Astrocyte (in vitro differentiated cells and primary cell): ENCODE data around the gene RND3. TPM values are rescaled to one million over a fixed set of nuclear protein-coding genes. Genes with fewer than 3 reads are reported as not detected.
A peak's percentile ranks its signal among the peaks of the same experiment; 100 is the strongest.

Experiments
- DNase-seq: peaks from one replicate; pipeline ENCODE4 v3.0.0-alpha.2; 2010; ENCODE audit warnings: low read depth
- FAIRE-seq: peaks from 2 replicates; lab custom pipeline; 2011; peaks lifted over from hg19 to GRCh38; lab: Jason Lieb, UNC
- H2AFZ ChIP-seq: 2 replicates; pipeline ENCODE4 v1.6.0; 2012; ENCODE audit warnings: low read depth, low read length, inconsistent platforms
- H3K27ac ChIP-seq: 2 replicates; pipeline ENCODE4 v1.5.1; 2011; ENCODE audit warnings: low read depth, low read length, inconsistent platforms
- H3K27me3 ChIP-seq: 2 replicates; pipeline ENCODE4 v1.6.0; 2011; ENCODE audit warnings: low read length, inconsistent platforms; ENCODE audit not compliant: insufficient read depth
- H3K36me3 ChIP-seq: 2 replicates; pipeline ENCODE4 v1.5.1; 2011; ENCODE audit warnings: low read length, inconsistent platforms; ENCODE audit not compliant: insufficient read depth
- H3K4me1 ChIP-seq: 2 replicates; pipeline ENCODE4 v1.5.1; 2011; ENCODE audit warnings: low read length, inconsistent platforms; ENCODE audit not compliant: insufficient read depth
- H3K4me2 ChIP-seq: 2 replicates; pipeline ENCODE4 v1.6.0; 2012; ENCODE audit warnings: low read length, inconsistent platforms
- H3K4me3 ChIP-seq: 2 replicates; pipeline ENCODE4 v1.5.1; 2011; ENCODE audit warnings: low read depth, mild to moderate bottlenecking, low read length, inconsistent platforms; ENCODE audit not compliant: insufficient read depth
- H3K79me2 ChIP-seq: 2 replicates; pipeline ENCODE4 v1.6.0; 2012; ENCODE audit warnings: mild to moderate bottlenecking, low read length, inconsistent platforms; ENCODE audit not compliant: insufficient read depth
- H3K9ac ChIP-seq: 2 replicates; pipeline ENCODE4 v1.6.0; 2012; ENCODE audit warnings: mild to moderate bottlenecking, low read length, inconsistent platforms
- H3K9me3 ChIP-seq: 2 replicates; pipeline ENCODE4 v1.5.1; 2012; ENCODE audit warnings: low read depth, mild to moderate bottlenecking, low read length, inconsistent platforms; ENCODE audit not compliant: insufficient read depth
- H4K20me1 ChIP-seq: 2 replicates; pipeline ENCODE4 v1.6.0; 2012; ENCODE audit warnings: low read length, inconsistent platforms; ENCODE audit not compliant: insufficient read depth
- H3K27ac Mint-ChIP-seq: one replicate; pipeline ENCODE4 v1.8.0; 2021; ENCODE audit warnings: mild to moderate bottlenecking, mixed read lengths; ENCODE audit not compliant: unreplicated experiment
- H3K27me3 Mint-ChIP-seq: one replicate; pipeline ENCODE4 v1.8.0; 2021; ENCODE audit warnings: low read depth, mixed read lengths; ENCODE audit not compliant: unreplicated experiment
- H3K36me3 Mint-ChIP-seq: one replicate; pipeline ENCODE4 v1.8.0; 2021; ENCODE audit warnings: low read depth, mixed read lengths; ENCODE audit not compliant: unreplicated experiment
- H3K4me1 Mint-ChIP-seq: one replicate; pipeline ENCODE4 v1.8.0; 2021; ENCODE audit warnings: low read depth, mixed read lengths; ENCODE audit not compliant: unreplicated experiment
- H3K4me3 Mint-ChIP-seq: one replicate; pipeline ENCODE4 v1.8.0; 2021; ENCODE audit warnings: mild to moderate bottlenecking, moderate library complexity, mixed read lengths; ENCODE audit not compliant: unreplicated experiment
- H3K9me3 Mint-ChIP-seq: one replicate; pipeline ENCODE4 v1.8.0; 2021; ENCODE audit warnings: mild to moderate bottlenecking, mixed read lengths; ENCODE audit not compliant: unreplicated experiment
- EZH2 ChIP-seq: IDR thresholded peaks from 2 replicates; pipeline ENCODE4 v1.6.1; 2012; ENCODE audit warnings: mild to moderate bottlenecking, low read length, inconsistent platforms; ENCODE audit not compliant: insufficient read depth
- total RNA-seq: library from RNA; stranded (reverse); gene quantifications from 2 replicates; pipeline ENCODE4 v1.2.1, GENCODE V29; 2021
- TF ChIP-seq, protein P1 (sequence below): IDR thresholded peaks from 2 replicates; pipeline ENCODE4 v1.5.1; 2011; ENCODE audit warnings: low read depth, mild to moderate bottlenecking, inconsistent platforms, low read length, moderate library complexity; ENCODE audit not compliant: insufficient read depth

RND3 gene
- total RNA-seq, 1 donor from 2014 or later = 117 TPM

DNA sequence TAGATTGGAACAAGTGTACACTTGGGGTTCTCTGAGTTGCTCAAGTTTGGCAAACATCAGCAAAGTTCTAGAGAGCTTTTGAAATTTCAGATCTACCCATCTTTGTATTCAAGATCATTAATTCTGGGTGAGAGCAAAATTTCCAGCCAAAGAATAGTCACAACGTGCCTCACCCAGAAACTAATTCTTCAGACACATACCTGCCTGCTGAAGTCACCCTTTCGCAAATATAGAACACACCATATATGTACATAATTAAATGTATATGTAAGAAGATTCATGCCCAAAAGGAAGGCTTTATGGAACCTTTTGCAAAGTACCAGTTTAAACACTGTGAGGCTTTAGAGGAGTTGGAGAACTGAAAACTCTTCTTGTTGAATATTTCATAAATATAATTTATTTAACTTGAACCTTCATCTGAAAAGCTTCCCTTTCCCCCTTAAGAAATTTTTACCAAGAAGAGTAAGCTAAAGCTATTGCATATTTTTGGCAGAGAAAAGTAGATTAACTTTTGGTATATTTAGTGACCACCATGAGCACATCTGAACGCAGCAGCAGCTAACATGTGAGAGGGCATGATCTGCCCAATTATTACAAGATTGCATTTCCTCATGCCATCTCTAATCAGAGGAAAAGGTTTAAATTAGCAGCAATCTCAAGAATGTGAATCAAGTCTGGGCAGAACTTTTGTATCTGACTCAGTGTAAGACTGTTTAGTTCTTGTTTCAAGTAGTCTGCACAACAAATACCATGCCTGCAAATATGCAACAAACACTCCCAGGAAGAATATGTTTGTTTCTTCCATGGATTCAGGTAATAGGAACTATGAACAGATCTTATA, 8.2 kb downstream of the RND3 start:
- Mint-ChIP-seq H3K9me3 (no peaks in the 10 kb centered on the region), H3K27me3 (no peaks in the 10 kb centered on the region), H3K27ac (peak overlapping the region; percentile 80), H3K4me1 (peaks cover 82% of the 10 kb centered on the region), H3K4me3 (peak overlapping the region; percentile 51), H3K36me3 (peaks cover 12% of the 10 kb centered on the region)
- Histone ChIP-seq H3K9ac (peak overlapping the region; percentile 71), H3K4me2 (peak overlapping the region; percentile 75), H4K20me1 (peaks cover 75% of the 10 kb centered on the region), H3K27ac (peak overlapping the region; percentile 79), H3K36me3 (peaks cover 30% of the 10 kb centered on the region), H3K27me3 (no peaks in the 10 kb centered on the region), H2AFZ (no peak overlapping the region), H3K79me2 (peaks cover 99% of the 10 kb centered on the region), H3K9me3 (no peaks in the 10 kb centered on the region), H3K4me3 (peak overlapping the region; percentile 19), H3K4me1 (peaks cover 89% of the 10 kb centered on the region)
- no peak for TF ChIP-seq EZH2
- TF ChIP-seq, protein P1, sequence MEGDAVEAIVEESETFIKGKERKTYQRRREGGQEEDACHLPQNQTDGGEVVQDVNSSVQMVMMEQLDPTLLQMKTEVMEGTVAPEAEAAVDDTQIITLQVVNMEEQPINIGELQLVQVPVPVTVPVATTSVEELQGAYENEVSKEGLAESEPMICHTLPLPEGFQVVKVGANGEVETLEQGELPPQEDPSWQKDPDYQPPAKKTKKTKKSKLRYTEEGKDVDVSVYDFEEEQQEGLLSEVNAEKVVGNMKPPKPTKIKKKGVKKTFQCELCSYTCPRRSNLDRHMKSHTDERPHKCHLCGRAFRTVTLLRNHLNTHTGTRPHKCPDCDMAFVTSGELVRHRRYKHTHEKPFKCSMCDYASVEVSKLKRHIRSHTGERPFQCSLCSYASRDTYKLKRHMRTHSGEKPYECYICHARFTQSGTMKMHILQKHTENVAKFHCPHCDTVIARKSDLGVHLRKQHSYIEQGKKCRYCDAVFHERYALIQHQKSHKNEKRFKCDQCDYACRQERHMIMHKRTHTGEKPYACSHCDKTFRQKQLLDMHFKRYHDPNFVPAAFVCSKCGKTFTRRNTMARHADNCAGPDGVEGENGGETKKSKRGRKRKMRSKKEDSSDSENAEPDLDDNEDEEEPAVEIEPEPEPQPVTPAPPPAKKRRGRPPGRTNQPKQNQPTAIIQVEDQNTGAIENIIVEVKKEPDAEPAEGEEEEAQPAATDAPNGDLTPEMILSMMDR = no peak
- DNase-seq (peak; percentile 74), FAIRE-seq (peak; percentile 52)

DNA sequence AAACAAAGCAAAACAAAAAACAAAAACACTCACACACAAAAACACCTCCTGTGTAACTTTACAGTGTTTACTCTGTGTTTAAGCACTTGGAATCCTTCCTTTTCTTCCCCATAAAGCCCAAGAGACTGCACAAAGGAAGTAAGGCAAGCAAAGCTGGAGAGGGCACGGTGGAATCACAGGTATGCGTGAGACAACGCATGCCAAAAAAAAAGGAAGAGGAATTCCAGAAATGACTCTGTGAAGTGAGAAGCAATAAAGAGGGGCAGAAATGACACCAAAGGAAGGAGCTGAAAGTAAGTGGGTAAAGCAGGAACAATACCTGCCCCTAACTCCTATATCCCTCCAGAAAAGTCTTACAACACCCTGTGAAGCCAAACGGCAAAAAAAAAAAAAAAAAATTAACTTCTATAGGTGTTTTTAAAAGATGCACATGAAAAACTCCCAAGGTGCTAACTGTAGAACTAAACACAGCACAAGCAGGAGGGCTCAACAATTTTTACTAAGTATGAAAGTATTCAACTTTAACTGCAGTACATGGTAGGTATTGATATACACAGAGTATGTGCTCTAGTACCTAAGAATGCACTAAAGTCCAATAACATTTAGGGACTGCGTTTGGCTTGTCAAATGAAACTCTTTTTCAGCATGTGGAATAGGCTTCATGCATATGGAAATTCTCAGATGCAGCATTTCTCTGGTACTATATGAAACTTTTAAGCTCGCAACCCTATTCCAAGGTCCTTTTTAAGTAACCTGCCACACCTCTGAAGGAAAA, 9.1 kb downstream of the RND3 start:
- Mint-ChIP-seq H3K27ac (peak overlapping the region; percentile 91), H3K4me1 (peaks cover 84% of the 10 kb centered on the region), H3K4me3 (peak overlapping the region; percentile 66), H3K36me3 (peaks cover 18% of the 10 kb centered on the region), H3K9me3 (no peaks in the 10 kb centered on the region), H3K27me3 (no peaks in the 10 kb centered on the region)
- Histone ChIP-seq H3K4me3 (no peak overlapping the region), H3K9ac (peak overlapping the region; percentile 71), H3K27ac (peak overlapping the region; percentile 79), H4K20me1 (peaks cover 66% of the 10 kb centered on the region), H2AFZ (no peak overlapping the region), H3K9me3 (no peaks in the 10 kb centered on the region), H3K79me2 (peaks cover 97% of the 10 kb centered on the region), H3K27me3 (no peaks in the 10 kb centered on the region), H3K4me1 (peaks cover 89% of the 10 kb centered on the region), H3K36me3 (peaks cover 39% of the 10 kb centered on the region), H3K4me2 (peak overlapping the region; percentile 75)
- DNase-seq = peak; percentile 56
- peak; percentile 37 for FAIRE-seq
- no peak for TF ChIP-seq EZH2
- TF ChIP-seq, protein P1 = no peak
